ENCODE data around the gene BST1. TPM values are rescaled to one million over a fixed set of nuclear protein-coding genes. Genes with fewer than 3 reads are reported as not detected.

The BST1 gene
- total RNA-seq, 1 experiment from 2014 or later, result not detected

- Histone ChIP-seq H3K4ac (ENCODE audit: low read depth, low read length) (no peak overlapping the region), H2BK120ac (ENCODE audit: low read depth, low read length, poor library complexity, severe bottlenecking) (no peak overlapping the region), H2BK12ac (ENCODE audit: insufficient read length, low read depth, low read length) (no peak overlapping the region), H4K91ac (ENCODE audit: insufficient read length, low read depth, low read length) (no peak overlapping the region), H2BK20ac (ENCODE audit: low read depth, low read length, poor library complexity, severe bottlenecking) (no peak overlapping the region), H3K18ac (ENCODE audit: insufficient read length, low read depth, low read length) (no peak overlapping the region), H3K14ac (ENCODE audit: insufficient read depth, low read length) (no peak overlapping the region), H2AFZ (ENCODE audit: low read length) (no peak overlapping the region), H4K8ac (replicated peaks; ENCODE audit: insufficient read length, low read depth, low read length) (no peak overlapping the region), H3K27ac (ENCODE audit: insufficient read length, low read depth, low read length) (no peak overlapping the region), H2BK15ac (ENCODE audit: low read depth, low read length) (no peak overlapping the region), H3K23ac (ENCODE audit: insufficient read length, low read depth, low read length) (no peak overlapping the region), H2AK5ac (ENCODE audit: insufficient read length, low read length) (no peak overlapping the region), H3K9ac (ENCODE audit: extremely low read depth, insufficient read length, low read length) (no peak overlapping the region), H3K79me2 (ENCODE audit: insufficient read depth, low read length) (no peaks in the 10 kb centered on the region), H3K27me3 (ENCODE audit: insufficient read depth, low read length) (peaks cover 20% of the 10 kb centered on the region), H3T11ph (ENCODE audit: low read length) (no peak overlapping the region), H3K56ac (ENCODE audit: insufficient read length, low read depth, low read length) (no peak overlapping the region), H3K9me3 (ENCODE audit: control insufficient read depth, low read depth, low read length) (no peaks in the 10 kb centered on the region), H3K4me2 (ENCODE audit: insufficient read depth, insufficient read length, low read length) (no peak overlapping the region), H3K79me1 (ENCODE audit: insufficient read depth, low read depth, low read length, poor library complexity, severe bottlenecking) (no peaks in the 10 kb centered on the region), H2BK5ac (ENCODE audit: insufficient read length, low read length) (no peak overlapping the region), H3K23me2 (ENCODE audit: insufficient read length, low read depth, low read length, poor library complexity, severe bottlenecking) (peaks cover 12% of the 10 kb centered on the region), H3K4me1 (ENCODE audit: insufficient read depth, low read length) (no peaks in the 10 kb centered on the region), H4K20me1 (ENCODE audit: control insufficient read depth, insufficient read depth, insufficient read length) (no peaks in the 10 kb centered on the region), H4K5ac (ENCODE audit: insufficient read length, low read depth, low read length) (no peak overlapping the region)
- H3K4me3 Mint-ChIP-seq, result no peak overlapping the region
- no peaks in the 10 kb centered on the region for H3K9me3 Mint-ChIP-seq
- no peaks in the 10 kb centered on the region for H3K36me3 Mint-ChIP-seq (ENCODE audit: insufficient read depth in 1 of 3, low read depth in 3 of 3)
- WGBS (ENCODE audit: extremely low coverage, insufficient read length, low lambda C conversion rate), result no CpG with 5 or more reads among the region's 5 CpGs
- H3K4me1 Mint-ChIP-seq, result peaks cover 12 to 14% of the 10 kb centered on the region in 2 experiments
- TF ChIP-seq CTCF (conservative IDR thresholded peaks at IDR 0.05), result no peak
- peaks cover 93% of the 10 kb centered on the region for H3K27me3 Mint-ChIP-seq (ENCODE audit: low read depth)
- no peak for DNase-seq
- H3K27ac Mint-ChIP-seq, result no peak overlapping the region; a peak in 1 of 7 replicates
Observed at GRCh38 chr4:15776871-15777648, 74.2 kb downstream of the BST1 start.
